B cell (primary cell): ENCODE data around the gene SOWAHC.

Experiments used
- CTCF ChIP-seq: fragments of 200-600 bp; IDR thresholded peaks from one replicate; pipeline ENCODE4 v1.8.0; 2022; ENCODE audit warnings: antibody characterized with exemption, mild to moderate bottlenecking
- EZH2 ChIP-seq: IDR thresholded peaks from 2 replicates; pipeline ENCODE4 v1.6.1; 2012; ENCODE audit warnings: borderline replicate concordance, low read depth, mild to moderate bottlenecking, moderate library complexity, low read length; ENCODE audit not compliant: insufficient read depth, poor library complexity, severe bottlenecking

GRCh38 chr2:109632158-109632789 is 18.1 kb downstream of the SOWAHC start:
- TF ChIP-seq CTCF = no peak
- TF ChIP-seq EZH2 = no peak
